Thymus (tissue), 11 donors: ENCODE measurements around the gene CNTFR. TPM values are rescaled to one million over a fixed set of nuclear protein-coding genes. Genes with fewer than 3 reads are reported as not detected.

Experiments
- DNase-seq, 9 donors: peaks; one replicate each; pipeline ENCODE4 v3.0.0-alpha.2; 2013; ENCODE audit warnings: low spot score in 9 of 9, low read depth in 6 of 9, missing footprints in 1 of 9
- H3K27ac ChIP-seq, 2 donors: one replicate each; pipeline ENCODE4 v1.5.1; 2013; ENCODE audit warnings: control low read depth in 1 of 2, low read depth in 1 of 2, low read length in 1 of 2, mild to moderate bottlenecking in 1 of 2, moderate library complexity in 1 of 2
- H3K27me3 ChIP-seq, 2 donors: one replicate each; pipeline ENCODE4 v1.5.1; 2013; ENCODE audit warnings: low read length in 1 of 2; ENCODE audit not compliant: control insufficient read depth in 2 of 2, insufficient read depth in 1 of 2
- H3K36me3 ChIP-seq, 2 donors: one replicate each; pipeline ENCODE4 v1.5.1; 2013; ENCODE audit warnings: low read length in 1 of 2, mild to moderate bottlenecking in 1 of 2, moderate library complexity in 1 of 2; ENCODE audit not compliant: control insufficient read depth in 2 of 2, insufficient read depth in 2 of 2
- H3K4me1 ChIP-seq, 2 donors: one replicate each; pipeline ENCODE4 v1.5.1; 2013; ENCODE audit warnings: low read length in 2 of 2; ENCODE audit not compliant: control insufficient read depth in 2 of 2, insufficient read depth in 2 of 2
- H3K4me3 ChIP-seq, 2 donors: one replicate each; pipeline ENCODE4 v1.5.1; 2013; ENCODE audit warnings: low read length in 2 of 2, control low read depth in 1 of 2, mild to moderate bottlenecking in 1 of 2
- H3K9me3 ChIP-seq, 2 donors: one replicate each; pipeline ENCODE4 v1.5.1; 2013; ENCODE audit warnings: low read length in 1 of 2, mild to moderate bottlenecking in 1 of 2; ENCODE audit not compliant: control insufficient read depth in 2 of 2, insufficient read depth in 1 of 2
- WGBS: extraction: QIAGEN DNeasy Blood & Tissue Kit; methylation state at CpG from one replicate; pipeline ENCODE4 v1.1.7; 2013; 5-methylcytosine and 5-hydroxymethylcytosine counted together
- polyA plus RNA-seq: library from polyadenylated mRNA; stranded (reverse); fragments of 200-250 nt; gene quantifications from one replicate; pipeline ENCODE4 v1.2.3, GENCODE V29; 2013
- total RNA-seq: library from RNA; stranded (reverse); fragments of 120-200 nt; gene quantifications from one replicate; pipeline ENCODE4 v1.2.4, GENCODE V29; 2013
- donor health status: healthy.

CNTFR gene
- total and polyA plus RNA-seq, 2 donors, result 2.2 to 3.9 TPM

GRCh38 chr9:34547960-34548611 lies 41.4 kb downstream of the CNTFR start:
- no peak overlapping the region for H3K4me3 ChIP-seq
- H3K9me3 ChIP-seq, result no peaks in the 10 kb centered on the region
- no peaks in the 10 kb centered on the region for H3K4me1 ChIP-seq
- peaks cover 0 to 18% of the 10 kb centered on the region in 2 donors for H3K27me3 ChIP-seq
- H3K27ac ChIP-seq, result no peak overlapping the region
- DNase-seq, result no peak
- no peaks in the 10 kb centered on the region for H3K36me3 ChIP-seq
- 21% methylated on average over 13 of the region's 13 CpGs for WGBS

GRCh38 chr9:34546834-34547827 lies 42.4 kb downstream of the CNTFR start:
- Histone ChIP-seq H3K36me3 (no peaks in the 10 kb centered on the region), H3K4me3 (no peak overlapping the region), H3K9me3 (no peaks in the 10 kb centered on the region), H3K27me3 (peaks cover 0 to 16% of the 10 kb centered on the region in 2 donors), H3K27ac (no peak overlapping the region), H3K4me1 (no peaks in the 10 kb centered on the region)
- WGBS, result 71% methylated on average over 16 of the region's 16 CpGs
- DNase-seq, result peak in 1 of 9 donors; percentile 26

GRCh38 chr9:34546102-34546833 lies 43.3 kb downstream of the CNTFR start:
- no peak for DNase-seq
- Histone ChIP-seq H3K4me1 (no peaks in the 10 kb centered on the region), H3K27me3 (peaks cover 0 to 16% of the 10 kb centered on the region in 2 donors), H3K4me3 (no peak overlapping the region), H3K36me3 (no peaks in the 10 kb centered on the region), H3K9me3 (no peaks in the 10 kb centered on the region), H3K27ac (no peak overlapping the region)
- 93% methylated on average over 7 of the region's 7 CpGs for WGBS

- Histone ChIP-seq H3K27me3 (peaks cover 0 to 16% of the 10 kb centered on the region in 2 donors), H3K36me3 (no peaks in the 10 kb centered on the region), H3K4me3 (no peak overlapping the region), H3K4me1 (no peaks in the 10 kb centered on the region), H3K27ac (no peak overlapping the region), H3K9me3 (no peaks in the 10 kb centered on the region)
- no peak for DNase-seq
- WGBS, result 96% methylated on average over 6 of the region's 6 CpGs
These were observed 44.0 kb downstream of the CNTFR start for GRCh38 chr9:34545497-34545896.

GRCh38 chr9:34544035-34544434 lies 45.5 kb downstream of the CNTFR start:
- Histone ChIP-seq H3K27me3 (peaks cover 0 to 16% of the 10 kb centered on the region in 2 donors), H3K27ac (no peak overlapping the region), H3K9me3 (no peaks in the 10 kb centered on the region), H3K36me3 (no peaks in the 10 kb centered on the region), H3K4me3 (no peak overlapping the region), H3K4me1 (no peaks in the 10 kb centered on the region)
- 79% methylated on average over 5 of the region's 5 CpGs for WGBS
- no peak for DNase-seq

- H3K4me3 ChIP-seq, result no peak overlapping the region
- H3K27ac ChIP-seq, result no peak overlapping the region
- H3K36me3 ChIP-seq, result no peaks in the 10 kb centered on the region
- WGBS, result 86% methylated on average over 7 of the region's 7 CpGs
- DNase-seq, result no peak
- peaks cover 0 to 10% of the 10 kb centered on the region in 2 donors for H3K27me3 ChIP-seq
- H3K9me3 ChIP-seq, result no peaks in the 10 kb centered on the region
- no peaks in the 10 kb centered on the region for H3K4me1 ChIP-seq
These were observed 48.0 kb downstream of the CNTFR start for GRCh38 chr9:34541540-34541939.

- Histone ChIP-seq H3K27me3 (peaks cover 0 to 8% of the 10 kb centered on the region in 2 donors), H3K27ac (no peak overlapping the region), H3K36me3 (no peaks in the 10 kb centered on the region), H3K4me3 (no peak overlapping the region), H3K4me1 (no peaks in the 10 kb centered on the region), H3K9me3 (no peaks in the 10 kb centered on the region)
- 72% methylated on average over 2 of the region's 2 CpGs for WGBS
- DNase-seq, result no peak
These were observed 48.7 kb downstream of the CNTFR start for GRCh38 chr9:34540827-34541226.

- H3K27me3 ChIP-seq, result peaks cover 0 to 4% of the 10 kb centered on the region in 2 donors
- H3K9me3 ChIP-seq, result peaks cover 0 to 7% of the 10 kb centered on the region in 2 donors
- WGBS, result 69% methylated on average over 7 of the region's 7 CpGs
- no peak overlapping the region for H3K27ac ChIP-seq
- DNase-seq, result no peak
- no peaks in the 10 kb centered on the region for H3K36me3 ChIP-seq
- no peaks in the 10 kb centered on the region for H3K4me1 ChIP-seq
- no peak overlapping the region for H3K4me3 ChIP-seq
These were observed 52.8 kb downstream of the CNTFR start for GRCh38 chr9:34536685-34537084.
